ENCODE measurements around the gene CAMSAP1.

DNA sequence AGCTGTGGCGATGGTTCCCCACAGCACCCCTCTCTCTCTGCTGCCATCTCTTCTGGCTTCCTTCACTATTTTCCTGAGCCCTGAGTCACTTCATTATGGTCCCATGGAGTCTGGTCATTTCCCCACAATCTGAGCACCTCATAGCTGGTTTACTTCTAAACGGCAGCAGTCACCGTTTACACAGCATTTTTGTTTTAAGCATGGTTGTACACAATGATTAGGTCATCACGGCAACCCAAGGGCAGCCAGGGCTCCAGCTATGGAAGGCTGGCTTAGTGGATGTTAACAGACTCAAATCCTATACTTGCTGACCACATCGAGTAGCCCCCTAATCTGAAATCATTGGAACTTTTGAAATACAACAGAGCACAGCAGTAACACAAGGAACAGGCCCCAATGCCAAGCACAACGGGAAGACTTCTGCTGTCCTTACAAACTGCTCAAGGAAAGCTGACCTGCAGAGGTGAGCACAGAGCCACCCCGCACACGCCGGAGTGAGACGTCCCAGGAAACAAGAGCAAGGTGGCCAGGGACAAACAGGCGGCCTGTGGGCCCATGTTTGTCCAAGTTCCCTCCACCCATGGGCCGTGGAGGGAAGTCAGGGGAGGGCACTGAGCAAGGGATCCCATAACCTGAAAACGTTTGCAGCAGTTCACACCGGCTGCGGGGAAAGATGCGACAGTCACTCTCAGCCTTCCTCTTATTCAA, 22.9 kb downstream of the CAMSAP1 start:
- TF ChIP-seq, protein P1, sequence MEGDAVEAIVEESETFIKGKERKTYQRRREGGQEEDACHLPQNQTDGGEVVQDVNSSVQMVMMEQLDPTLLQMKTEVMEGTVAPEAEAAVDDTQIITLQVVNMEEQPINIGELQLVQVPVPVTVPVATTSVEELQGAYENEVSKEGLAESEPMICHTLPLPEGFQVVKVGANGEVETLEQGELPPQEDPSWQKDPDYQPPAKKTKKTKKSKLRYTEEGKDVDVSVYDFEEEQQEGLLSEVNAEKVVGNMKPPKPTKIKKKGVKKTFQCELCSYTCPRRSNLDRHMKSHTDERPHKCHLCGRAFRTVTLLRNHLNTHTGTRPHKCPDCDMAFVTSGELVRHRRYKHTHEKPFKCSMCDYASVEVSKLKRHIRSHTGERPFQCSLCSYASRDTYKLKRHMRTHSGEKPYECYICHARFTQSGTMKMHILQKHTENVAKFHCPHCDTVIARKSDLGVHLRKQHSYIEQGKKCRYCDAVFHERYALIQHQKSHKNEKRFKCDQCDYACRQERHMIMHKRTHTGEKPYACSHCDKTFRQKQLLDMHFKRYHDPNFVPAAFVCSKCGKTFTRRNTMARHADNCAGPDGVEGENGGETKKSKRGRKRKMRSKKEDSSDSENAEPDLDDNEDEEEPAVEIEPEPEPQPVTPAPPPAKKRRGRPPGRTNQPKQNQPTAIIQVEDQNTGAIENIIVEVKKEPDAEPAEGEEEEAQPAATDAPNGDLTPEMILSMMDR (IDR thresholded peaks at IDR 0.05): no peak
- no peak for TF ChIP-seq POLR2A (IDR thresholded peaks at IDR 0.05)

All from lower leg skin (tissue), 3 donors.